COR-L47 (cell line): ENCODE results near the gene IFNG-AS1.

Experiments
- DNase-seq: peaks from one replicate; lab custom pipeline; 2025; lab: John Stamatoyannopoulos, UW

The IFNG-AS1 gene

DNA sequence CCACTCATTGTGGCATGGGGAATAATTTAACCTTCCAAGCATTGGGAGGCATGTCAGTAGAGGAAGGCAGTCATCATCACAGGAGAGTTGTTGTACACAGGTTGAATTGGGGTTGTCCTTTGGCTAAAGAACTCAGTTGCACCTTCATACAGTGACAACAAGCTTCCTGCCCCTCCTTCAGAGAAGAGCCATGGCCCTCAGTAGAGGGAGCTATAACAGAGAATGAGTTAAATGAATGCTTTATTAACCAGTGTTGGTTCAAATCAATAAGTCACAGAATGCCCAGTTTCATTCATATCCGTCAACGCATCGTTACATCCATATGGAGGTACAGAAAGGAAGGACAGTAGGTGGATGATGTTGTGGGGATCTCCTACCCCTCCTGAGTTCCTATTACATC, 4.8 kb downstream of the IFNG-AS1 start:
- DNase-seq, result no peak

DNA sequence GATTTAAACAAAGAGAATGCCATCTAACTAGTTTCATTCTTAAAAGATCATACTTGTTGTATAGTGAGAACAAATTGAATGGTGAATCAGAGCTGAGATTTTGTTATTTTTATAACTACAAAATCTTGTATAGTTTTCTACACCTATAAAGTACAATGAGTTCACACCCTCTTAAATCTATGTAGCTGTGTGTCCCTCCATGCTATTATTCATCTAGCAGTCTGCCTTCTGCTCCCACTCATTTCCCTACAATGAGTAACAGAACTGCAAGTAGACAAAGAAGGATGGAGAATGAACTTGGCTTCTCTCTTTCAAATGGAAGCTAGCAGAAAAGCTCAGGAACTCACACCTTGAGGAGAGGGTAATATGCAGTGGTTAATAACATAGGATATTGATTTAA, 7.1 kb downstream of the IFNG-AS1 start:
- DNase-seq, result no peak

DNA sequence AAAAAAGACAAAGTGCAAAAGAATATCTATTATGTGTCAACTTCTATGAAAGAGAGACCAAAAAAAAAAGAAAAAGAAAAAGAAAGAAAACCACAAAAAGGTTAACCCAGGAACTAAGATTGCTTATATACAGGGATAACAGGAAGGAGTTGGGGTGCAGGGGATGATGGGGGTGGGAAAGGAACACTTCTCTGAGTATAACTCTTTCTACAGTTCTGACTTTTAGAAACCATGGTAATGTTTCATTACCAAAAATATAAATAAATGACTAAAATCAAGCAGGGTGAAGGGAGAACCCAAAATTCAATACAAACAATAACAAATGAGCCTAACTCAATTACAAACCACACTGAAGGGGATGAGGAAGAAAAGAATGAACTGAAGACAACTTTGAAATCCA, 9.1 kb downstream of the IFNG-AS1 start:
- no peak for DNase-seq

DNA sequence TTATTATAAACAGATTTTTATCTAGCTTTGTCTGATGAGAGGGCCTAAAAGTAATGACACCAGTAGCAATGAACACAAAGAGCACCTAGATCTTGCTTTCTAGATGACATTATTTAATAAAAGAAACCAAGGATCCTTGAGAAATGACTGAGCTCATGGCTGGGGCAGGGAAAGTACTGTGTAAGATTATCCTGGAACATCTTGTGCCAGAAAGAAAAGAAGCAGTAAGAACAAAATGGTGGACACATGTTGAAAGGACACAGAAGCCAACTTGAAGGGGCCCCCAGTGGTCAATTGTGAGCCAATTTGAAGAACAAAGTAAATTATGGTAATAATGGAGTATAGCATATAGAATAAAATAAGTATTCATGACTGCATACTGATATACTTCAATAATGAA, 10.0 kb downstream of the IFNG-AS1 start:
- DNase-seq, result no peak

DNA sequence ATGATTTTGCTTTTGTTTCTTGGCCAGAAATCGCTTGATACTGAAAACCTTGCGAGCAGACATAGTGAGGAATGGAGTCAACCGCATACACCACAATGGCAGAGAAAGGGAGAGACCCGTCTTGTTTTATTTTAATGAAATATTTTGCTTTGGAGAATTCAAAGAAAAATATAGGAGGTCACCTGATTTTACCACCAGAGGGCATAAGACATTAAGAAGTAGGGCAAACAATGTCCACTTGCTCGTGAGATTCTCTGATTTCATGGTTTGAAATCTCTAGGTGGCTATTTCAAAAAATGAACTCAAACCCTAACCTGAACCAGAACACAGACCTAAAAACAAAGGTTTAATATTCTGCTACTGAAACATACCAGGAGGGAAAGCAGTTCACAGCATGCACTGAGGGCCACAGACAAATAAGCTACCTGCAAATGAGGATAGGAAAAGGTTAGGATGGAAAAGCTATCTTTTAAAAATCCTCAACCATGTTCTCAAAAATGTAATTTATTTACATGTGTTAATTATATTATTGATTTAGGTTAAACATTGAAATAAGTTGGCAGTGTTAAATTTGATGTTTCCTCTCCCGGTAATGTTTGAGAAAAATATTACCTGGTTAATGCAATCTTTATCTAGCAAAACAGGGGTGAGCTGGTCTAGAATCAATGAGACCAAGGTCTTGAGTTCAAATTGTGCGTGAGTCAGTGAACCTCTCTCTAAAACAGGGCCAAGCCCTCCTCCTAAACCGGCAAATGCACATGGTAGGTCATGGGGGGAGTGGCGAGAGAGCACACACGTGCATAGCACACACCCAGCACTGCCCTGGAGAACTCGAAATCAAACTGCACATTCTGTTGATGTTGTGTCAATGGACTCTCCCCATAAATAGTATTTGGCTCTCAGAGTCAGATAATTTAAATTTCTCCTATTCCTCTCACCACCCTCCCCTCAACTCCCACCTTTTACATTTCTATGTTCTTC, 12.5 kb downstream of the IFNG-AS1 start:
- DNase-seq, result peak; percentile 24

DNA sequence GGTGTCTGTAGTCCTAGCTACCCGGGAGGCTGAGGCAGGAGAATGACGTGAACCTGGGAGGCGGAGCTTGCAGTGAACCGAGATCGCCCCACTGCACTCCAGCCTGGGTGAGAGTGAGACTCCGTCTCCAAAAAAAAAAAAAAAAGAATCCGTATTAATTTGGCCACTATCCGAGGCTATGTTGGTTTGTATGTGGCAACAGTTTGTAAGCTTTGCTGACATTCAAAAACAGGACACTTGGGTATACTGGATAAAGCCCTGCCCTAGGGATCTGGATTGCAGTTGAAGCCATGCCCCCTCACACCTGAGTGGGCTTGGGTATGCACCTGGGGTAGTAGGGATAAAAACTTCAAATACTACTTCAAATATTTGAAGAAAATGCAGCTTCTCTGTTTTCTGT, 14.5 kb downstream of the IFNG-AS1 start:
- DNase-seq, result no peak

DNA sequence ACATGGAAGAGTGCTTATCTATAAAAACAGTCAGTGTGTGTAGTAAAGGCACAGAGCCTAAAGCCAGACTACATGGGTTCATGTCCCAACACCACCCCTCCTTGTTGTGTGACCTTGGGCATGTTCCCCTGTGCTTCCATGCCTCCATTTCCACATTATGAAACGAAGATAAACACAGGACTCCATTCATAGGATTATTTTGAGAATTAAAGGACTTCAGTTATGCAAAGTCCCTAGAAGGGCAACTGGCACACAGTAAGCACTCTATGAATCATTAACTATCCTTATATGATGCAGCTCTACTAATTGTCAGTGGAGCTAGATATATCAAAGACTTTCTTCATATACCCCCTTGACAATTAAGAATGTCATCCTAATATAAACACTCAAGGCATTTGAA, 17.8 kb downstream of the IFNG-AS1 start:
- no peak for DNase-seq

DNA sequence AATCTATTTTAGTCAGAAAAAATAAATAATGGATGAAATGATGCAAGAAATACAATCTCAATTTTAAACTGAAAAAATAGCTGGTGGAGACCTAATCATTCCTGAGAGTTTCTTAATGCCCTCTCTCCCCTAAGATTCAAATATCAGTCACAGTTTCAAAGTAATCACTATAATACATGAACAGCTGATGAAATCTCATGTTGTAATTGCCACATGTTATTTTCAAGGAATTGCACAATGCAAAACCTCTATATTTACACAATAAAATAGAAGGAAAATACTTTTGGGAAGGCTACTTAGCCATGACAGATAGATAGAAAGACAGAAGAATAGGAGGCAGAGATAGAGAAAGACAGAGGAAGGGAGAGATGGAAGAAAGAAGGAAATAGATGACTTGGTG, 18.2 kb downstream of the IFNG-AS1 start:
- no peak for DNase-seq

DNA sequence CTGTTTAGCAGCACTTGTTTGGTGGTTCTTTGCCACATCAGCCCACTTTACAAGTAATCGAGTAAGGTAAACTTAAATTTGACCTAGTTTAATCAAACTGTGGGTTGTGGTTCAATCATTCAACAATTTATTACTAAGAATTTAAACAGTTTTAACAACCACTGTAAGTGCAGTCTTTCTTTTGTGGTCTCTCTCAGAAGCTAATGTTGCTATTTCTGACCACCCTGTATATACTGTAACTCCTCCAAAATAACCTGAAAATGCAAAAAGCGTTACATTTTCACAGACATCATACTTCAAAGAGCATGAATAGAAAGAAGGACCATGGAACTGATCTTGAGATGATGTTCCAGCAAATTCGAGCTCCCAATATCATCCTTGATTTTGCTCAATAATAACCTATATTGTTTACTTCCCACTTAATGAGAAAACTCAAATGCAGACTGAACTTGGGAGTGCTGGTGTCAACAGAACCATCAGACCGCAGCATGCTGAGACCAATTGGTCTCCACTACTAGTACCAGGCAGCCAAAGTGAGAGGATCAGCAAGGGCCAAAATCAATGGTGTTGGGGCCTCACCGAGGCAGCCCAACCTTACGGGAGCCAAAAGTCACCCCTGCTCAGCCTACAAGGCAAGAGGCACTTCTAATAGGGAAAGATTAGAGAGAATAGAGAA, 22.1 kb downstream of the IFNG-AS1 start:
- no peak for DNase-seq

DNA sequence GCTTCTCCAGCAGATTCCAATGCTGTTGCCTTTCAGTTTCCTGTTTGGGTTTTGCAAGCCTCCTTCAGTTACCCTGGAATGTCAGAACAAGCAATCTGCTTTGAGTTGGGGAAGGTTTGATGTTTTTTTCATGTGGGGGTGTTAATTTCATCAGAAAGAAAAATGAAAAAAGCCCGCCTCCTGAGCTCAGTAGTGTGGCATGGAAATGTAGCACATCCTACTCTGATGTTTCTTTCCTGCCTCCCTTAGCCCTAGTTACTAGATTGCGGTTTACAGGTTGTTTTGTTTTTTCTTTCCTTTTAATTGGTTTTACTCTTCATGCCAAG, 22.6 kb downstream of the IFNG-AS1 start:
- no peak for DNase-seq

DNA sequence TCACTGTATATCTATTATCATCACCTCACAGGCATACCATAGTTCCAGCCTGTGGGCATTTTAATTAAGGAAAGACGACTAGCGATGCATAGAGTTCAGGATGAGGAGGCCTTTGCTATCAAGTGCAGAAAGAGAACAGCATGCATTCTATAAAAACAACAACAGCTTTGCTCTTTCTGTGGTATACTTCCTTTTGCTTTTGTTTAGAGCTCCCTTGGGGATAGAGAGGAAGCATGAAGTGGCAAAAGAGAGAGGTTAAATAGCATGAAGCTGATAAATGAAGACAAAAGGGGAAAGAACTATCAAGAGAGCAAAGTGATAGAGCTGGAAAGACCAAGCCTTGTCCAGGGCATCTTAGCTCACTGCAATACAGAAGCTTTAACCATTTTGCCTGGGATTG, 23.5 kb downstream of the IFNG-AS1 start:
- DNase-seq, result no peak

DNA sequence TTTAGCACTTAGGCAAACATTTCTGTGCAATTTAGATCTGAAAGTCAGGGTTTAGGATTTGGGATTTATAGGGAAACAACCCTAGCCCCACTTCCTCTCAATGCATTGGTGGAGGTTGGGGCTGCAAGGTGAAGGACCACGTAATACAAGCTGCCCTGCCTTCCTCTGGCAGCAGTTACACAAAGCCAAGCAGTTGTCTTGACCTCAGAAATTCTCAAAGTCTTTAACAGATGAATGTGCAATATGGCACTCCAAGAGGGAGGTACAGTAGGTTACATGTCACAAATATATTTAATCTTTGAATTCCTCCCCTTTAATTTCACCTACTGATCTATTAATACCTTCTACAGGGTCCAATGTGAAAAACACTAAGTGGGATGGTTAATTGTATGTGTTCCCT, 23.9 kb downstream of the IFNG-AS1 start:
- no peak for DNase-seq

DNA sequence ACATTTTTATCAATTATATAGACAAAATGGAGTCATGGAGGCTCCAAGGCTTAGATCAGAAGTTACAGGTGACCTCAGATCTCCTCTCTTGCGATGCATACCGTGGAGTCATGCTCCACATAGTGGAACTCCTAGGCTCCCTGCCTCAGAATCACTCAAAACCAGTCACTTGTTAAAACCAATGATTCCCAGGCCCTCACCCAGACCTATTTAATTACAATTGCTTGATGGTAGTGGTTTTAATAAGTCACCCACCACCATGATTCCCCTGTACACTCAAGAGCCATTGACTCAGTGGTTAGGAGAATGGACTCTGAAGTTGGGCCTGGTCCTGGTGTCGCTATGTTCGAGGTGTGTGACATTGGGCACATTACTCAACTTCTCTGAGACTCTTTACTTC, 26.9 kb downstream of the IFNG-AS1 start:
- DNase-seq, result no peak

DNA sequence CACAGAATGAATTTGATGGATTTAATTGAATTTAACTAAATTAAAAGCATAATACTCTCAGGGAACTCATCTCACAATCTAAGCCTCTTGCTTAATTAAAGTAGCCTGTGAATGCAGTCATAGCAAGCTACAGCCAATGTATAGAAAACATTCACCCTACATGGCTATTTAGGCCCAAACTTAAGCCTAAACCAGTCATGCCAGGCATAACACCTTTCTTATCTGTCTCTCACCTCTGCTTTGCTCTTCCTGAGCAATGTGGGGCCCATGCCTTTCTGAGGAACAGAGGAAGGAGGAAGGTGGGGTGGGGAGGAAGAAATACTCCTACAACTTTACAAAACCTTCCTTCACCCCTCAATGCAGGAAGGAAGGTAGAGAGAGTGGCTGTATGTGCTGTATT, 29.1 kb downstream of the IFNG-AS1 start:
- no peak for DNase-seq

DNA sequence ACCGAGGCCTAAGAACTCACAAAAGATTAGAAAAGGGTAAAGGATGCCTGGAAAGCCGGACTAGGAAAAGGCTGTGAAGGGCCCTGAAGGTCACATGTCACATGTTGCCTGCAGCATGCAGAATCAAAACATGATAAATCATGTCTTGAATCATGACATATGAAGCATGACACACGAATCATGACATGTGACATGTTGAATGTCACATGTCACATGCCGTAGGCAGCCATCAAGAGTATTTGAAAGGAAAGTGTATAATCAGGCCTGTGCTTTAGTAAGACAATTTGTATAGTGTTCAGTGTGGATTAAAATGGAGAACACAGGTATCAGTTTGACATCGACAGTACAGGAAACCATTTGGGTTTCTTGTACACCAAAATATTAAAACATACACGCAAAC, 30.8 kb downstream of the IFNG-AS1 start:
- no peak for DNase-seq

DNA sequence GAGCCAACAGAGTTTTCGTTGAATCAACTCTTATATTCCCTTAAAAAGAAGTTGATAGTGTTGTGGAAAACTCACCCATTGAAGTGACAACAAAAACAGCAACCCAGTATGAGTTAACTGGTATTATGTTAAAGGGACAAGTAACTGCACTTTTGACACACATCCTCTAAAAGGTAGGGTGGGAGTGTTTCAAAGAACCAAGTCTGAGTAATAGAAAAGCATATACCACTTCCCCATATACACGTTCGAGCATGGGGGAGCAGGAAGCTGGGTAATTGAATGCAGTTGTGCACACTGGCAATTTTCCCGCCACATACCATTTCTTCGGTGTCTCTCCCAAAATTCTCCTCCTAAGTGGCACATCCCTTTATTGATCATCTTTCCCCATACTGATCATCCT, 31.5 kb downstream of the IFNG-AS1 start:
- no peak for DNase-seq

DNA sequence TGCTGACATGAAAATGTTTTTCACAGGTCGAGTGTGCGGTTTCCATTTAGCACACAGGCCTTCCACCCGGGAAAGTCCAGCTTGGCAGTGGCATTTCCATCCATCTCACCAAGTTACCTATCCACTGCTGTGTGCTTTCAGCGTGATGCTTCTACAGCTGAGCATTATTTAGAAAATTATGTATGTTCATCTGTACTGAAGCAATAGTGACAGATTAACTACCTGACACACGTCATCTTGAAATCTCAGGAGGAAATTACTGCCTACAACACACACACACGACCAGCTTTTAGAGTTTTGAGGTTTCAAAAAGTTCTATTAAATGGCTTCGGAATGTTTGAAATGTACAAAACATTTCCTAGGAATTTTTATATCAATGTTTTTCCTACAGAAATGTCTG, 39.4 kb downstream of the IFNG-AS1 start:
- DNase-seq, result no peak

DNA sequence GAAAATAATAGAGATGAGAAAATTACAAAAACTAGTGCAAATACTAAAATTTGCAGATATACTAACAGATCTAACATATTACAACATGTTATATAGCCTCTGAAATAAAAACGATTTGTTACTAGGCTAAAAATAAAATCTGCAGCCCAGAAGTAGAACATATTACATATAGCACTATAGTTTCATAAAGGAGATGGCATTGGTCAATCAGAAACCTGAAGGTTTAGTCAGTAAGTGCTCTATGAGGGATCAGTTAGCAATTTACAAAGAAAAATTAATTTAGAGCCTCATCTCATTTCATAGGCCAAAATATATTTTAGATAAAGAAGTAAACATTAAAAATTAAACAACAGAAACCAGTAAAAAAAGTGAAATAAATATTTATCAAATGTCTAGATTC, 41.0 kb downstream of the IFNG-AS1 start:
- DNase-seq, result no peak

DNA sequence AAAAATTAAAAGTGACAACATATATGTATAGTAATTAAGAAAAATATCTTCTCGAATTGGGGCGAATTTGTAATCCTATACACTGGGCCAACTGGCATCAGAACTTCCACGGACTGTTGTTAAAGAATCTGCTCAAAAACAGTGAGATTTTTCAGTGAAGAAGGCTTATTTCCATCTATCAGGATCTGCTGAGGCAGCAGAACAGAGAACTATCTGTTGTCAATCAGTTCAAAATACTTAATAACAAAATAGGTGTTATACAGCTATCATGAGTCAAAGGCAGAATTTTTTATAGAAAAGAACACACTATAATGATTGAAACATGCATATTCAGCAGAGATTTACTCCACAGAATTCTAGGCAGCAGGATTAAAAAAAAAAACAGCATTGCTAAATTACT, 41.9 kb downstream of the IFNG-AS1 start:
- DNase-seq, result no peak

DNA sequence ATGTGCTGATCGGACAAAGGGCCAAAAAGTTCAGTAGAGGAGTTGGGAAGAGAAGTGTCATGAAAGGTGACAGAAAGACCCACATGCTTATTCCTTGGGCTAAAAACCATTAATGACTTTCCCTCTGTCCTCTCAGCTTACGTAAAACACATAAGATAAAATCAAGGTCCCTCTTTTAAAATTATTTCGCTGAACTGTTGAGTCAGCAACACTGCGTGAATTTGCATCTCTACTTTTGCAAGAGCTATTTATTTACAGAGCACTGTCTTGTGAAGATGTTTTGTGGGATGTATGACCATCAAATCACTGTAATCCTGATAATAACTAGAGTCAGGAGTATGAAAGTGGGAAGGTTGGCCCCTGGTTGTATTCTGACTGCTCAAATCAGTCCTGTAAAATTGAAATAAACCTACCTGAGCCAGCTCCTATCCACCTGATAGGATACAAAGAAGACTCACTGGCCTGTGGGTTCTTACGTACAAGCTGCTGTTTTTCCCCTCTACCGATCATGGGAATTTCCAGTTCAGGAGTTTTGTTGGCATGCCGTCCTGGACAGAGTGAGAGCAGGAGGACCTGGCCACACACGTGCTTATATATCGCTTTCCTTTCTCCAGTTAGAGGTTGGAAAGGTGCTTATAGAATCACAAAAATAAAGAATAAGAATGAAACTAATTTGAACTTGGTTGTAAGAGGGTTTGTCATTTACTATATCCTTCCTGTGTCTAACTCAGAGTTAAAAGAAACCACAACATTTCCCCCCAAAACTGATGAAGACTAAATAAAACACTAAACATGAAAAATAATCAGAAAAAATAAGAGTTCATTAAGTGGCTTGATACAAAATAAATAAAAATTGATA, 42.9 kb downstream of the IFNG-AS1 start:
- DNase-seq, result no peak

DNA sequence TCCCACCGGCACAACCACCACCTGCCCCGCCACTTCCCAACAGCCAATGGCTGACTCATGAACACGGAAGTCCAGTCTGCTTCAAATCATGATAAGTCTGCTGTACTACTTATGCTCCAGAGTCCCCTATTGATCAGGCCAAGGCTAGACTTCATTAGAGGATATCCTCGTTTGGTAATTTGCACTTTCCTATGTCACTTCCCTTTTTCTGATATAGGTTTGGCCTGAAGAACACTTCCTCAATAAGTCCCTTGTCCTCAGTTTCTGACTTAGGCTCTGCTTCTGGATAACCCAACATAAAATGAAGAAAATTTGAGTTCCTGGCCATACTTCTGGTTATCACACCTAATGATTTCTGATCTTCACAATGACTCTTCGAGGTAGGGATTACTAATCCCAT, 45.3 kb downstream of the IFNG-AS1 start:
- DNase-seq, result no peak

DNA sequence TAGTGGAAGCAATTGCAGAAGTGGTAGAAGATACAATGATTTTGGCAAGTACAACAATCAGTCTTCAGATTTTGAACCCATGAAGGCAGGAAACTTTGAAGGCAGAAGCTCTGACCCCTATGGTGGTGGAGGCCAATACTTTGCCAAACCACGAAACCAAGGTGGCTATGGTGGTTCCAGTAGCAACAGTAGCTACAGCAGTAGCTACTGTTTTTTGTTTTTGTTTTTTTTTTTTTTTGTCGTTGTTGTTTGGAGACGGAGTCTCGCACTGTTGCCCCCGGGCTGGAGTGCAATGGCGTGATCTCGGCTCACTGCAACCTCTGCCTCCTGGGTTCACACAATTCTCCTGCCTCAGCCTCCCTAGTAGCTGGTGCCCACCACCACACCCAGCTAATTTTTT, 47.4 kb downstream of the IFNG-AS1 start:
- DNase-seq, result no peak
